Hepatocyte (in vitro differentiated cells): ENCODE data around the gene MS4A4E.
"Not testable (repeated sequence)": the region's sequence is repeated elsewhere in the genome, so short reads cannot be mapped to it uniquely, and the experiment has no call there.

ENCODE experiments used
- CTCF ChIP-seq: fragments of 200-600 bp; sonication (generic); IDR thresholded peaks from 2 replicates; pipeline ENCODE4 v1.5.1; 2016; ENCODE audit warnings: antibody characterized with exemption, mild to moderate bottlenecking; ENCODE audit not compliant: poor library complexity
- EZH2 ChIP-seq: fragments of 200-600 bp; sonication (generic); IDR thresholded peaks from 2 replicates; pipeline ENCODE4 v1.6.1; 2016; ENCODE audit warnings: antibody characterized with exemption, mild to moderate bottlenecking, borderline replicate concordance
- EZH2phosphoT487 ChIP-seq: fragments of 200-600 bp; sonication (generic); IDR thresholded peaks from one replicate; pipeline ENCODE4 v1.6.1; 2018; ENCODE audit warnings: antibody characterized with exemption, mild to moderate bottlenecking, low read depth, moderate library complexity; ENCODE audit not compliant: unreplicated experiment, severe bottlenecking

DNA sequence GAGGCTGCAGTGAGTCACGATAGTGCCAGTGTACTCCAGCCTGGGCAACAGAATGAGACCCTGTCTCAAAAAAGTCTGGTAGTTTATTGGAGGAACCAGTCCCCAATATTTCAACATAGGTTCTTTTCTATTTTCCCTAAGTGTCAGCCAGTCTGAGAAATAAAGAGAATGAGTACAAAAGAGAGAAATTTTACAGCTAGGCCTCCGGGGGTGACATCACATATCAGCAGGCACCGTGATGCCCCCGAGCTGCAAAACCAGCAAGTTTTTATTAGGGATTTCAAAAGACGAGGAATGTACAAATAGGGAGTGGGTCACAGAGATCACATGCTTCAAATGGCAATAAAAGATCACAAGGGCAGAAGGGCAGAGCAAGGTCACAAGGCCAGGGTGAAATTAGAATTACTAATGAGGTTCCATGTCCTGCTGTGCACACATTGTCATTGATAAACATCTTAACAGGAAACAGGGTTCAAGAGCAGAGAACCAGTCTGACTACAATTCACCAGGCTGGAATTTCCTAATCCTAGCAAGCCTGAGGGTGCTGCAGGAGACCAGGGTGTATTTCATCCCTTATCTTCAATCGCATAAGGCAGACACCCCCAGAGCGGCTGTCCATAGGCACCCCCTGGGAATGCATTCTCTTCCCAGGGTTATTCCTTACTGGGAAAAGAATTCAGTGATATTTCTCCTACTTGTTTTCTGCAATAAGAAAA, 42.6 kb upstream of the MS4A4E start:
- TF ChIP-seq CTCF, EZH2, EZH2phosphoT487: not testable (repeated sequence)
